IgD-negative memory B cell (primary cell): Measurements from ENCODE around the gene RAB34. TPM values are rescaled to one million over a fixed set of nuclear protein-coding genes. Genes with fewer than 3 reads are reported as not detected.
"Not testable (repeated sequence)": the region's sequence is repeated elsewhere in the genome, so short reads cannot be mapped to it uniquely, and the experiment has no call there.

ENCODE experiments used
- H3K27ac Mint-ChIP-seq, 3 donors: one replicate each; pipeline ENCODE4 v1.8.0; 2020 to 2022; ENCODE audit warnings: mild to moderate bottlenecking in 3 of 3, mixed read lengths in 3 of 3, moderate library complexity in 1 of 3
- H3K27me3 Mint-ChIP-seq: one replicate; pipeline ENCODE4 v1.8.0; 2021; ENCODE audit warnings: mixed read lengths
- H3K36me3 Mint-ChIP-seq: one replicate; pipeline ENCODE4 v1.8.0; 2020; ENCODE audit warnings: mild to moderate bottlenecking, mixed read lengths
- H3K4me1 Mint-ChIP-seq, 3 donors: one replicate each; pipeline ENCODE4 v1.8.0; 2020 to 2022; ENCODE audit warnings: mixed read lengths in 3 of 3, mild to moderate bottlenecking in 1 of 3
- H3K4me3 Mint-ChIP-seq, 4 donors: one replicate each; pipeline ENCODE4 v1.8.0; 2020 to 2022; ENCODE audit warnings: mild to moderate bottlenecking in 4 of 4, mixed read lengths in 4 of 4, moderate library complexity in 3 of 4
- H3K9me3 Mint-ChIP-seq, 3 donors: one replicate each; pipeline ENCODE4 v1.8.0; 2020 to 2021; ENCODE audit warnings: mixed read lengths in 3 of 3, mild to moderate bottlenecking in 1 of 3
- polyA plus RNA-seq: library from polyadenylated mRNA; unstranded; fragments of 300-500 nt; fragmentation: Illumina TruSeq; gene quantifications from one replicate; pipeline ENCODE4 v1.2.3, GENCODE V29; 2021

Gene RAB34
- polyA plus RNA-seq, 1 donor from 2014 or later: 6.7 TPM

- H3K4me1 Mint-ChIP-seq: peaks cover 27 to 39% (median 34%) of the 10 kb centered on the region in 3 donors
- H3K4me3 Mint-ChIP-seq: peak overlapping the region in 3 of 4 donors; percentile 91 to 99 (median 93)
These were observed 23.0 kb upstream of the RAB34 start for GRCh38 chr17:28740406-28741357.

GRCh38 chr17:28738680-28739384, 21.2 kb upstream of the RAB34 start:
- H3K36me3 Mint-ChIP-seq: peaks cover 8% of the 10 kb centered on the region
- H3K4me1 Mint-ChIP-seq: peaks cover 27 to 49% (median 41%) of the 10 kb centered on the region in 3 donors
- H3K27ac Mint-ChIP-seq: peak overlapping the region; percentile 97 to 100 (median 100)
- H3K4me3 Mint-ChIP-seq: peak overlapping the region; percentile 80 to 93 (median 88)
- peaks cover 5% of the 10 kb centered on the region for H3K27me3 Mint-ChIP-seq
- no peaks in the 10 kb centered on the region for H3K9me3 Mint-ChIP-seq

More at GRCh38 chr17:28740406-28741357, 23.0 kb upstream of the RAB34 start:
- peaks cover 5% of the 10 kb centered on the region for H3K27me3 Mint-ChIP-seq
- peak overlapping the region; percentile 97 to 100 (median 100) for H3K27ac Mint-ChIP-seq
- H3K9me3 Mint-ChIP-seq: no peaks in the 10 kb centered on the region
- H3K36me3 Mint-ChIP-seq: peaks cover 4% of the 10 kb centered on the region

- peaks cover 5% of the 10 kb centered on the region for H3K27me3 Mint-ChIP-seq
- H3K27ac Mint-ChIP-seq: peak overlapping the region; percentile 97 to 100 (median 100)
- H3K4me3 Mint-ChIP-seq: peak overlapping the region; percentile 80 to 93 (median 88)
- no peaks in the 10 kb centered on the region for H3K9me3 Mint-ChIP-seq
- peaks cover 8% of the 10 kb centered on the region for H3K36me3 Mint-ChIP-seq
- peaks cover 29 to 52% (median 41%) of the 10 kb centered on the region in 3 donors for H3K4me1 Mint-ChIP-seq
These were observed 20.4 kb upstream of the RAB34 start for GRCh38 chr17:28737770-28738679.

- H3K36me3 Mint-ChIP-seq: peaks cover 8% of the 10 kb centered on the region
- peak overlapping the region; percentile 97 to 100 (median 100) for H3K27ac Mint-ChIP-seq
- peaks cover 27 to 52% (median 40%) of the 10 kb centered on the region in 3 donors for H3K4me1 Mint-ChIP-seq
- no peaks in the 10 kb centered on the region for H3K9me3 Mint-ChIP-seq
- H3K4me3 Mint-ChIP-seq: peak overlapping the region; percentile 53 to 93 (median 79)
- H3K27me3 Mint-ChIP-seq: peaks cover 5% of the 10 kb centered on the region
These were observed 19.6 kb upstream of the RAB34 start for GRCh38 chr17:28737316-28737715.

- H3K9me3 Mint-ChIP-seq, H3K27me3 Mint-ChIP-seq, H3K36me3 Mint-ChIP-seq: not testable (repeated sequence)
- peak overlapping the region in 3 of 4 donors; percentile 32 to 54 (median 53) for H3K4me3 Mint-ChIP-seq
- peaks cover 19 to 44% (median 31%) of the 10 kb centered on the region in 3 donors for H3K4me1 Mint-ChIP-seq
- H3K27ac Mint-ChIP-seq: peak overlapping the region in 1 of 3 donors; percentile 97
These were observed 18.5 kb upstream of the RAB34 start for GRCh38 chr17:28735913-28736769.

DNA sequence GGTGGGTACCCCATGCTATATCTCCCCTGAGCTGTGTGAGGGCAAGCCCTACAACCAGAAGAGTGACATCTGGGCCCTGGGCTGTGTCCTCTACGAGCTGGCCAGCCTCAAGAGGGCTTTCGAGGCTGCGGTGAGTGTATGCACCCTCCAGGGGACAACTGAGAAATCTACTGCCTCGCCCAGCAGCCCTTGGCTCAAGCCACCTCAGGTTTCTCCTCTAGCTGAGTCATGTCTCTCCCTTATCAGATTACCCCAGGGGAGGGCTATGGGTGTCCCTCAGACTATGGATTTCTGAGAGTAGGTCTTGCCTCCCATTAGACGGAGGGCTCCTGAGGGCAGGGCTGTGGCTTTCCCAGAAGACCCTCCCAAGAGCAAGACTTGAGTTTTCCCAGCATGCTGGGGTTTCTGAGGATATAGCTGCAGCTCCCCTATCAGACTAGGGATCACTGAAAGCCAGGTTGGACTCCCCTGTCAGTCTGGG, 17.6 kb upstream of the RAB34 start:
- peaks cover 2% of the 10 kb centered on the region for H3K27me3 Mint-ChIP-seq
- peaks cover 8% of the 10 kb centered on the region for H3K36me3 Mint-ChIP-seq
- H3K27ac Mint-ChIP-seq: no peak overlapping the region
- H3K4me1 Mint-ChIP-seq: peaks cover 19 to 39% (median 24%) of the 10 kb centered on the region in 3 donors
- H3K9me3 Mint-ChIP-seq: no peaks in the 10 kb centered on the region
- H3K4me3 Mint-ChIP-seq: peak overlapping the region in 2 of 4 donors; percentile 7 to 43

DNA sequence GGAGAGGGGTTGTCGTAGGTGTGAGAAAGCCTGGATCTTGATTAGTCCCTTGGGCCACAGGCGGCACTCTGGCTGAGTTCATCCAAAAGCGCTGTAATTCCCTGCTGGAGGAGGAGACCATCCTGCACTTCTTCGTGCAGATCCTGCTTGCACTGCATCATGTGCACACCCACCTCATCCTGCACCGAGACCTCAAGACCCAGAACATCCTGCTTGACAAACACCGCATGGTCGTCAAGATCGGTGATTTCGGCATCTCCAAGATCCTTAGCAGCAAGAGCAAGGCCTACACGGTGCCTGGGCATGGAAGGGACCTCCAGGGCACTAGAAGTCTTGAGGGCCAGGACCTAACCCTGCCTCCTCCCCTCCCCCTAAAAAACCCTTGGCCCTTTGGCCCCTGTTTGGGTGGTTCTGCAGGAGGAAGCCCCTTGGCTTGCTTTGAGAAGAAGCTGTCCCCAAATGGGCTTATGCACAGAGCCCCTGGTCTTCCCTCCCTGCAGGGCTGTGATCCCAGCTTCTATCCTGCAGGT, 17.1 kb upstream of the RAB34 start:
- Mint-ChIP-seq H3K36me3 (peaks cover 8% of the 10 kb centered on the region), H3K4me1 (peaks cover 19 to 40% (median 23%) of the 10 kb centered on the region in 3 donors)

GRCh38 chr17:28733346-28733745, 15.7 kb upstream of the RAB34 start:
- peaks cover 16 to 39% (median 24%) of the 10 kb centered on the region in 3 donors for H3K4me1 Mint-ChIP-seq

More for the DNA sequence above, 17.1 kb upstream of the RAB34 start:
- H3K4me3 Mint-ChIP-seq: peak overlapping the region in 2 of 4 donors; percentile 25 to 43
- H3K27ac Mint-ChIP-seq: peak overlapping the region in 2 of 3 donors; percentile 23 to 83
- H3K27me3 Mint-ChIP-seq: peaks cover 2% of the 10 kb centered on the region
- no peaks in the 10 kb centered on the region for H3K9me3 Mint-ChIP-seq

DNA sequence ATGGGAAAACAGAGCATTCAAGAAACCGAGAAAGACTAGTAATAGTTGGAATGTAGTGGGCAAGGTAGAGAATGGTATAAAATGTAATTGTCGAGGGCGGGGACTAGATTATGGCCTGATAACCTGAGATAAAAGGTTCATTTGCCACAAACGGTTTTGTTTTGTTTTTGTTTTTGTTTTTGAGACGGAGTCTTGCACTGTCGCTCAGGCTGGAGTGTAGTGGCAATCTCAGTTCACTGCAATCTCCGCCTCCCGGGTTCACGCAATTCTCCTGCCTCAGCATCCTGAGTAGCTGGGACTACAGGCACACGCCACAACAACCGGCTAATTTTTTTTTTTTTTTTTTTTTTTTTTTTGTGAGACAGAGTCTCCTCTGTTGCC, 12.3 kb upstream of the RAB34 start:
- peak overlapping the region; percentile 0 to 65 (median 60) for H3K4me3 Mint-ChIP-seq
- peaks cover 4% of the 10 kb centered on the region for H3K36me3 Mint-ChIP-seq
- H3K4me1 Mint-ChIP-seq: peaks cover 25 to 39% (median 30%) of the 10 kb centered on the region in 3 donors
- peak overlapping the region; percentile 48 to 100 (median 76) for H3K27ac Mint-ChIP-seq
- H3K27me3 Mint-ChIP-seq: no peaks in the 10 kb centered on the region
- H3K9me3 Mint-ChIP-seq: no peaks in the 10 kb centered on the region

More at GRCh38 chr17:28733346-28733745, 15.7 kb upstream of the RAB34 start:
- peak overlapping the region in 2 of 3 donors; percentile 80 to 83 for H3K27ac Mint-ChIP-seq
- no peaks in the 10 kb centered on the region for H3K9me3 Mint-ChIP-seq
- H3K4me3 Mint-ChIP-seq: peak overlapping the region in 1 of 4 donors; percentile 62
- peaks cover 8% of the 10 kb centered on the region for H3K36me3 Mint-ChIP-seq
- H3K27me3 Mint-ChIP-seq: no peaks in the 10 kb centered on the region

DNA sequence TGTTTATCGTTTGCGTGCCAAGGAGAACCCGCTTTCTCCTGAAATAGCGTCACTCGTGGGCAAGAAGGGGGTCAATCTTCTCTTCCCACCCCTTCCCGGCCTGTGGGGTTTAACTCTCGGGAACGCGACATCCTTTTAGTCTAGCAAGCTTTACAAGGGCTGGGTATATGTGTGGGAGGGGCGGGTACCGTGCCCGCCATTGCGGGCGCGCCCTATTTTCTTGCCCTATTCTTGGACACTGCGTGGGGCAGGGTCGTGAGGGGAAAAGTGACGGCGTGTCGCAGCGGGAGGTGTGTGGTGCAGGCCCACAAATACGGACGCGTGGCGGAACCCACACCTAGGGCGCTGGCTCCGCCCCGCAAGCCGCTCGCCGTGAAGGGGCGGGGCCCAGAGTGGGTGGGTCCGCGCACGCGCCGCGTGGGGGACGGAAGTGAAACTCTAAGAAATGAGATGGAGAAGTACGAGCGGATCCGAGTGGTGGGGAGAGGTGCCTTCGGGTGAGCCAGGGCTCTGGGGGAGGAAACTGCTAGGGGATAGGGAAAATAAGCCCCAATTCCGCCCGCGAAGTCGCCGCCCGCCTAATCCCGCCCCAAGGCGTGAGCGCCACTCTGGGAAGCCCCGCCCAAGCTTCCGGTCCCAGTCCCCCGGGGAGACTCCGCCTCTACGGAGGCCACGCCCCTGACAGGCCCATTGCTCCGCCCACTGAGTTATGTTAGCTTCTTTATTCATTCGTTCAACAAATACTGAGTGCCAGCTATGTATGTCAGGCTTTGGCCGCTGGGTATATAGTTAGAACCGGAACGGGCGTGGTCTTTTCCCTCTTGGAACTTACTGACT, 10.9 kb upstream of the RAB34 start, which contains the start of gene NEK8:
Gene NEK8, plus strand, starts transcription at position 425 of the 837 bp plus-strand sequence. Its CDS starts 26 bp downstream, at position 451.
- Mint-ChIP-seq H3K9me3 (no peaks in the 10 kb centered on the region), H3K27me3 (no peaks in the 10 kb centered on the region), H3K36me3 (peaks cover 2% of the 10 kb centered on the region), H3K4me3 (peak within 1 kb of the TSS; percentile 91 to 98 (median 96)), H3K27ac (peak within 1 kb of the TSS; percentile 99 to 100 (median 100)), H3K4me1 (peaks cover 22 to 36% (median 32%) of the 10 kb centered on the region in 3 donors)

- peak overlapping the region; percentile 99 to 100 (median 100) for H3K27ac Mint-ChIP-seq
- peaks cover 28 to 41% (median 32%) of the 10 kb centered on the region in 3 donors for H3K4me1 Mint-ChIP-seq
- no peaks in the 10 kb centered on the region for H3K27me3 Mint-ChIP-seq
- peak overlapping the region; percentile 91 to 98 (median 96) for H3K4me3 Mint-ChIP-seq
- no peaks in the 10 kb centered on the region for H3K9me3 Mint-ChIP-seq
- peaks cover 2% of the 10 kb centered on the region for H3K36me3 Mint-ChIP-seq
These were observed 9.2 kb upstream of the RAB34 start for GRCh38 chr17:28726627-28727491.
